ENCODE results near the gene NMT1. TPM values are rescaled to one million over a fixed set of nuclear protein-coding genes. Genes with fewer than 3 reads are reported as not detected.

Gene NMT1
- total RNA-seq, 2 donors from 2014 or later: 68.0 to 127 TPM

- peak overlapping the region in 1 of 2 donors; percentile 66 for H3K9ac ChIP-seq (ENCODE audit: low read depth in 2 of 2, low read length in 2 of 2)
- DNase-seq: no peak
- H3K4me3 ChIP-seq: peak overlapping the region; percentile 38
- H3K9me3 ChIP-seq: no peaks in the 10 kb centered on the region
- H3K4me1 ChIP-seq: peaks cover 3% of the 10 kb centered on the region
- H3K27me3 ChIP-seq: no peaks in the 10 kb centered on the region
- intact Hi-C loops (cut with DNase I): loop anchor here (2.0 to 10.0 kb wide), 3 partner anchors 75 to 247 kb away; no protein-coding TSS in a partner anchor
- H3K36me3 ChIP-seq: no peaks in the 10 kb centered on the region
- TF ChIP-seq CTCF (IDR thresholded peaks at IDR 0.05): peak; percentile 12
- H3K27ac ChIP-seq: peak overlapping the region; percentile 35
Observed at GRCh38 chr17:45022288-45022648, 38.8 kb upstream of the NMT1 start.

- H3K4me1 ChIP-seq: peaks cover 3% of the 10 kb centered on the region
- intact Hi-C loops (cut with DNase I): loop anchor here (2.0 to 10.0 kb wide), 3 partner anchors 75 to 248 kb away; no protein-coding TSS in a partner anchor
- no peak overlapping the region for H3K27ac ChIP-seq
- no peaks in the 10 kb centered on the region for H3K36me3 ChIP-seq
- H3K9me3 ChIP-seq: no peaks in the 10 kb centered on the region
- no peak for DNase-seq
- H3K9ac ChIP-seq (ENCODE audit: low read depth in 2 of 2, low read length in 2 of 2): peak overlapping the region; percentile 24 to 66
- no peak overlapping the region for H3K4me3 ChIP-seq
- TF ChIP-seq CTCF (IDR thresholded peaks at IDR 0.05): no peak
- H3K27me3 ChIP-seq: no peaks in the 10 kb centered on the region
Observed at GRCh38 chr17:45022655-45023339, 38.3 kb upstream of the NMT1 start.

GRCh38 chr17:45029096-45029495 lies 32.0 kb upstream of the NMT1 start:
- intact Hi-C loops (cut with DNase I): loop anchor here (10.0 kb wide), 1 partner anchor 254 kb away; no protein-coding TSS in a partner anchor
- Histone ChIP-seq H3K27me3 (no peaks in the 10 kb centered on the region), H3K4me3 (no peak overlapping the region), H3K36me3 (no peaks in the 10 kb centered on the region), H3K27ac (no peak overlapping the region), H3K9ac (ENCODE audit: low read depth in 2 of 2, low read length in 2 of 2) (no peak overlapping the region), H3K4me1 (no peaks in the 10 kb centered on the region), H3K9me3 (no peaks in the 10 kb centered on the region)
- no peak for DNase-seq
- TF ChIP-seq CTCF (IDR thresholded peaks at IDR 0.05): no peak

GRCh38 chr17:45029758-45030423 lies 31.2 kb upstream of the NMT1 start:
- DNase-seq: no peak
- intact Hi-C loops (cut with DNase I): loop anchor here (10.0 kb wide), 1 partner anchor 255 kb away; no protein-coding TSS in a partner anchor
- no peak for TF ChIP-seq CTCF (IDR thresholded peaks at IDR 0.05)
- no peak overlapping the region for H3K27ac ChIP-seq
- H3K4me1 ChIP-seq: no peaks in the 10 kb centered on the region
- H3K9ac ChIP-seq (ENCODE audit: low read depth in 2 of 2, low read length in 2 of 2): peak overlapping the region in 1 of 2 donors; percentile 24
- no peaks in the 10 kb centered on the region for H3K36me3 ChIP-seq
- H3K27me3 ChIP-seq: no peaks in the 10 kb centered on the region
- no peaks in the 10 kb centered on the region for H3K9me3 ChIP-seq
- no peak overlapping the region for H3K4me3 ChIP-seq

GRCh38 chr17:45030733-45031132 lies 30.4 kb upstream of the NMT1 start:
- Histone ChIP-seq H3K9me3 (no peaks in the 10 kb centered on the region), H3K27ac (no peak overlapping the region), H3K9ac (ENCODE audit: low read depth in 2 of 2, low read length in 2 of 2) (no peak overlapping the region), H3K4me3 (no peak overlapping the region), H3K36me3 (no peaks in the 10 kb centered on the region), H3K27me3 (no peaks in the 10 kb centered on the region), H3K4me1 (no peaks in the 10 kb centered on the region)
- intact Hi-C loops (cut with DNase I): no loop called here
- DNase-seq: no peak
- no peak for TF ChIP-seq CTCF (IDR thresholded peaks at IDR 0.05)

Measured in colonic mucosa (tissue), 4 donors.